ENCODE results near the gene CDYL.

Gene CDYL

DNA sequence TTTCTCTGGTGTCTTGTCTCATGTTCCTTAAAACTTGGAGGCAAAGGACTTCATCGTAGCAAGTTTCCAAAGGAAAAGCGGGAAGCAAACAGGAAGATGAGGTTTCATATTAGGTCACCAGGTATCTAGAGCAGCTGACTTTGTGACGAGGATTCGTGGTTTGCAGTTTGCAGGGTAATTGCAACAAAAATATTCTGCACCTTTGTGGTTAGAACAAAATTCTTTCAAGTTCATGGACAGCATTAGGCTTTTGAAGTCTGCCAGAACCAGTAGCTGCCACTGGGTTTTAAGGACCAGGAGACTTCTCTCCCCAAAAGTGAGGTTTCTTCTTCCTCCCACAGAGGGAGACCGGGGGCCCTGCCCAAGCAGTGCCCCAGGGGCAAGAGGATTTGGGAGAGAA lies 164.2 kb downstream of the CDYL start:
- no peak for DNase-seq

GRCh38 chr6:4941782-4942672 lies 165.8 kb downstream of the CDYL start:
- peak; percentile 27 for DNase-seq

DNA sequence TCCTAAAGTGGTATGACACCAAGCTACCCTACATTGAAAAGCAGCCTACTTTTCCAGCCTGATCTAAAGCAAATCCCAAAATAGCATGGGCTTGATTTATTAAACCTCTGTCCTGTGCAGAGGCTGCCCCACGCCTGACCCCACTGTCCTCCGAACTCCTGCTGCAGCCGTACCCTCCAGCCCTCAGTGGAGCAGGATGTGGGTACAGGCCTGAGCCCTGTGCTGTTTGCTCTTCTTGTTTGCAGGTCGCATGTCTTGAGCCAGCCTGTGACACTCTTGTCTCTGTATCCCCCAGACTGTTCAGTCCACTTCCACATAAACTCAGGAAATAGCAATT lies 166.4 kb downstream of the CDYL start:
- DNase-seq, result no peak

- no peak for DNase-seq
Observed at GRCh38 chr6:4943716-4944115, 167.5 kb downstream of the CDYL start.

- no peak for DNase-seq
Observed at GRCh38 chr6:4944325-4944724, 168.1 kb downstream of the CDYL start.

- DNase-seq, result no peak
Observed at GRCh38 chr6:4946521-4946920, 170.3 kb downstream of the CDYL start.

DNA sequence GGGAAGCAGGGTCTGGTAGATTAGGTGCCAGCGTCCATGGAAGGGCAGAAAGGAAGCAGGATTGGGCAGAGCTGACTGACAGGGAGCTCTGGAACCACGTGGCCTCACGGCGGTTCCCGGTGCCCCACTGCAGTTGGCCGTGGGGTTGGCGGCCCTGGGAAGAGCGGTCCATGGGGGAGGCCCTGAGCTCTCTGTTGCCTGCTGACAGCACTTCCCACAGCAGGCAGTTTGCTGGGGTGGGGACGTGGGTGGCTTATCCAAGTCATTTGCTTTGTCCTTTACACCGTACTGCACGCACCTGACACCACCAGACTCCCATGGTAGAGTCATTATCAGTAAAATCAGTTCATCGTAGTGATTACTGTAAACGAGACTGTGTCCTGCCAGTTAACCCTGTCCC lies 171.5 kb downstream of the CDYL start:
- no peak for DNase-seq

DNA sequence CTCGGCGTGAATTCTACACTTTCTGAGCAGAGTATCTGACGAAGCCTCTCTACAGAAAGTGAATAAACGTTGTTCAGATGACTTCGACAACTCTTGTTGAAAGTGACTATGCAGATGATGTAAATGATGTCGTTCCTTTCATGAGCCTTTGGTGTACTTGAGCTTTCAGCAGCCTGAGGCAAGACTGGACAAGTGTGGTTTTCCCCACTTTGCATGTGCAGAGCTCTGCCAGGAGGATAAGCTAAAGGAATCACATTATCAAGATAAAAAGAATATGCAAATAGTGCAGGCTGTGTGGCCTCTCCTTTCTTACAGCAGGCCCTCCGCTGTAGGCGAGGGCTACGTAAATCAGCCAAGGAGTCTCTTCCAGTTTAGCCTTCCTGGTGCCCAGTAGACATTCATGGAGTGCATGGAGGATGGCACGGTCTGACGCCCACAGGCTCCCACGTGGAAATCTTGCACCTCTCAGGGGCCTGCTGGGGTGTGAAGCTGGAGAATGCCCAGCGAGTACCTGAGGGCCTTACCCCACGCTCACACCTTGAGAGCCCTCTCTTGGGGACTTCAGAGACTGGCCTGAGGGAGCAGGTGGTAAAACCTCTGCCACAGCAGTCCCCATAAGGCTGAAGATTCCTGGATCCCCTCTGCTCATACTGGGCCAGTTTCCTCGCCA lies 172.7 kb downstream of the CDYL start:
- no peak for DNase-seq

GRCh38 chr6:4950076-4950475 lies 173.9 kb downstream of the CDYL start:
- no peak for DNase-seq

GRCh38 chr6:4950836-4951533 lies 174.8 kb downstream of the CDYL start:
- no peak for DNase-seq

DNA sequence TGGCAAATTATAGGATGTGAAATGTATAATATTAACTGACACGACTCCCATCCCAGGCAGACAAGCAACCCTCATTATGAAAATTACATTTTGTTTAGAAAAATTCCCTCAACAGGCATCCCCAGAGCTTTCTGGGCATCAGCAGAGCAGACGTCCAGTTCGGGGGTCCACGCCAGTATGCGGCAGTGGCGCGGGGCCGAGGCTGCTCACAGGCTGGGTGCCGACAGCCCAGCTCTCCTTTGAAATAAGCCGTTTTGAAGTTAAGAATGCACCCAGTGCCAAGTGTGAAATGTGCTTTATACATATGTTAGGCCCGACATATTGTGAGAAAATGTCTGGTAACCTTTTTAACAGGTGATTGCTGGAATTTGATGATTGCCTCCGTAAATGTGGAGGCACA lies 177.2 kb downstream of the CDYL start:
- no peak for DNase-seq

- DNase-seq, result no peak
Observed at GRCh38 chr6:4956625-4957024, 180.4 kb downstream of the CDYL start.

GRCh38 chr6:4957521-4958231 lies 181.5 kb downstream of the CDYL start:
- no peak for DNase-seq

GRCh38 chr6:4958624-4959023 lies 182.4 kb downstream of the CDYL start:
- DNase-seq, result no peak

DNA sequence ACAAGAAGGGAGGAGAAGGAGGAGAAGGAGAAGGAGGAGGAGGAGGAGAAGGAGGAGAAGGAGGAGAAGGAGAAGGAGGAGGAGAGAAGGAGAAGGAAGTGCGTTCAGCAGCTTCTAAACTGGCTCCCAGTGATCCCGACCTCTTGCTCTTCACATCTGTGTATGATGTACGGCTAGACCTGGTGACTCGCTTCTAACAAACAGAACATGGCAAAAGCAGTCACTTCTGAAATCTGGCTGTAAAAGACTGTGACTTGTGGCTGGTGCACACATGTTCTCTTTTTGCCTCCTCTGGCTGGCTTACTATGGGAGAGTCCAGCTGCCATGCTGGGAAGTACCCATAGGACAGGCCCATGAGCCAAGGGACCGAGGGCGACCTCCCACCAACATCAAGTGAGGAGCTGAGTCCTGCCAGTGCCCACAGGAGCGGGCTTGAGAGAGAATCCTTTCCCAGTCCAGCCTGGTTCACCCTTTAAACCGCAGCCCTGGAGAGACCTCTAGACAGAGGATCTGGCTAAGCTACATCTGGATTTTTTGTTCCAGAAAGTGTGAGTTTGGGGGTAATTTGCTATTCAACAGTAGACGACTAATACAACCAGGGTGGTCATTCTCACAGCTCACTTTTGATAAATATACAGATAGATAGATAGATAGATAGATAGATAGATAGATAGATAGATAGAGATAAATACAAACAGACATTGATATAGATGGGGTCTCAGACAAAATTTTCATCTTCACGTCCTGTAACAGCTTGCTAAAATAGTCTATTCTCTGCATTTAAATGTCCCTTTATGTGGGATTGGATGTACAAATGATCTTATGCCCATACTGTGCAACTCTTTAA lies 185.3 kb downstream of the CDYL start:
- DNase-seq, result no peak

- DNase-seq, result no peak
Observed at GRCh38 chr6:4962905-4963304, 186.7 kb downstream of the CDYL start.

- no peak for DNase-seq
Observed at GRCh38 chr6:4964675-4965561, 188.7 kb downstream of the CDYL start.

DNA sequence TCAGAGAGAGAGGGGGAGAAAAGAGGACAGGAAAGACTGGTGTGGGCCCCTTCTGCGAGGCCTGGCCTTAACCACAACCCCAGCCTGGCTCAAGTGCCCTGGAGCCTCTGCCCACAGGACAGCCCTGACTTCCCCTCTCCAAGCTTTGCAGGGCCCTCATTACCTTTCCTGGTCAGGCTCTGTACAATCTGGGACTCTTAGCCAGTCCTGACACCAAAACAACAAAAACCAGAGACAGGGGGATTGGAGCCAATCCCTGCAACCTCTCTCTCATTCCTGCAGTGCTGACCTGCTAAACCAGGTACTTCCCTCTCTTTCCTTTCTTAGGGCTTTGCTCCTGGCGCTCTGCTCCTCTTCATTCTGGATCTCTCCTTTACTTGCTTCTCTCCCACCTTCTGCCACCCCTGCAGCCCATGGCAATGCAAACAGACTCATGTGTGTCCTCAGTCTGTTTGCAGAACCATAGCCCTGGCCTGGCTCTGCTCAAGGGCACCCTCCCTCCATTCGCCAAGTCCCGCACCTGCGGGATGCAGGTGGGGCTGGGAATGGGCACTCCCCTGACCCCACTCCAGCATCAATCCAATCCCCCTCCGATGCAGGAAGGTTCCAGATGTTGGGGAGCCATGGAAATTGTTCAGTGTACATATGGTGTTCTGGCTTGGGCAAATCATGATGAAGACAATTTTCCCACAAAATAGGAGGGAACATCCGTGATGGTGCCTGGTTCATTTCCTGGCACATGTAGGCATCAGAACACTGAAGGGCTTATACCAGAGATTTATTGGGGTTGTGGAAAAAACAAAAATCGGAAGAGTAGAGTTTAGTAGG lies 189.6 kb downstream of the CDYL start:
- DNase-seq, result no peak

DNA sequence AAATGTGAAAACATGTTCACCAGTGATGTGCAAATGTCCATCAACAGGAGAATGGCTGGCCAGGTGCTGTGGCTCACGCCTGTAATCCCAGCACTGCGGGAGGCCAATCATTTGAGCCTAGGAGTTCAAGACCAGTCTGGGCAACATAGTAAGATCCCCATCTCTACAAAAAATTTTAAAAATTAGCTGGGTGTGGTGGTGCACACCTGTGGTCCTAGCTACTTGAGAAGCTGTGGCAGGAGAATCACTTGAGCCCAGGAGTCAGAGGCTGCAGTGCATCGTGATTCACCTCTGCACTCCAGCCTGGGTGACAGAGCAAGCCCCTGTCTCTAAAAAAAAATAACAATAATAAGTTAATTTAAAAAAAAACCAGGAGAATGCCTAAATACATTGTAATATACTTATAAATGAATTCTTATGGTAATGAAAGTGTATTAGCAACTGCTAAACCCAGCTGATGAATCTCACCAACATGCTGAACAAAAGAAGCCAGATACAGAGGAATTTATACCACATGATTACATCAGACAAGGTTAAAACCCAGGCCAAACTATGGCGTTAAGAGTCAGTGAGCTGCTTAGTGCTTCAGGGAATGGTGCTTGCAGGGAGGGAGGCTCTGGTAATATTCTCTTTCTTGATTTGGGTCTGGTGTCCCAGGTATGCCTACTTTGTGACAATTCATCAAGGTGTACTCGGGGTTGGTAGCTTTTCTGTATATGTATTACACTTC lies 191.3 kb downstream of the CDYL start:
- no peak for DNase-seq
